ENCODE results near the gene RAF1. TPM values are rescaled to one million over a fixed set of nuclear protein-coding genes. Genes with fewer than 3 reads are reported as not detected.
A peak's percentile ranks its signal among the peaks of the same experiment; 100 is the strongest.

RAF1 gene
- total RNA-seq (2011; cell fraction: chromatin; rRNA removed; ENCODE audit: low replicate concordance): 242 and 294 TPM in 2 replicates
- total RNA-seq (2011; cell fraction: nucleolus; rRNA removed): 149 and 152 TPM in 2 replicates
- total RNA-seq (2011; cell fraction: nucleoplasm; rRNA removed): 183 and 224 TPM in 2 replicates
- total RNA-seq (2014; rRNA removed) (74.5 and 104 TPM in 2 replicates), total RNA-seq (2014; rRNA removed; fragmentation: Illumina TruSeq; extraction: Trizol) (91.4 and 95.2 TPM in 2 replicates), total RNA-seq (2015; rRNA removed; fragmentation: Illumina TruSeq; extraction: Trizol) (92.6 and 97.5 TPM in 2 replicates), total RNA-seq (2021) (78.3 and 83.2 TPM in 2 replicates), polyA plus RNA-seq (2011; rRNA removed) (155 and 183 TPM in 2 replicates), polyA plus RNA-seq (2014; fragmentation: Illumina TruSeq; extraction: Trizol) (95.5 and 106 TPM in 2 replicates), polyA plus RNA-seq (2014; fragmentation: Nextera tagmentation; extraction: Ambion mirVana) (10 to 100 TPM; 28.0 to 32.3 TPM), polyA plus RNA-seq (2014; rRNA removed) (85.6 and 96.8 TPM in 2 replicates), polyA minus RNA-seq (2011; rRNA and poly(A)+ RNA removed) (208 and 239 TPM in 2 replicates), Bru-seq, nascent RNA (percentile 89 among the genes with signal in this experiment), BruChase-seq, experiment 1, labeled RNA remaining after a 2-hour chase (percentile 91 among the genes with signal in this experiment), BruChase-seq, experiment 2, labeled RNA remaining after a 6-hour chase (percentile 91 among the genes with signal in this experiment)
- polyA plus RNA-seq (2011; cell fraction: cytosol; rRNA removed): 124 and 134 TPM in 2 replicates
- 176 and 181 TPM in 2 replicates for polyA plus RNA-seq (2011; cell fraction: nucleus; rRNA removed)
- polyA plus RNA-seq (2012): 61.9 and 70.8 TPM in 2 replicates
- polyA minus RNA-seq (2011; cell fraction: cytosol; rRNA and poly(A)+ RNA removed): 66.7 and 92.6 TPM in 2 replicates
- polyA minus RNA-seq (2011; cell fraction: nucleus; rRNA and poly(A)+ RNA removed): 109 and 169 TPM in 2 replicates
- long read RNA-seq, experiment 1, transcript RAF1-201 (17 exons, 3,300 nt): major isoform, 98 of 185 reads
- long read RNA-seq, experiment 1, partial matches to known transcripts: 23 of 185 reads
- long read RNA-seq, experiment 1, other reads (novel, unspliced or antisense): 59 of 185 reads
- long read RNA-seq, experiment 2, transcript RAF1-201 (17 exons, 3,300 nt): major isoform, 37 of 89 reads
- long read RNA-seq, experiment 2, partial matches to known transcripts: 23 of 89 reads
- long read RNA-seq, experiment 2, other reads (novel, unspliced or antisense): 25 of 89 reads
- long read RNA-seq, experiment 3, transcript RAF1-201 (17 exons, 3,300 nt): major isoform, 27 of 43 reads
- long read RNA-seq, experiment 3, partial matches to known transcripts: 5 of 43 reads
- long read RNA-seq, experiment 3, other reads (novel, unspliced or antisense): 9 of 43 reads

DNA sequence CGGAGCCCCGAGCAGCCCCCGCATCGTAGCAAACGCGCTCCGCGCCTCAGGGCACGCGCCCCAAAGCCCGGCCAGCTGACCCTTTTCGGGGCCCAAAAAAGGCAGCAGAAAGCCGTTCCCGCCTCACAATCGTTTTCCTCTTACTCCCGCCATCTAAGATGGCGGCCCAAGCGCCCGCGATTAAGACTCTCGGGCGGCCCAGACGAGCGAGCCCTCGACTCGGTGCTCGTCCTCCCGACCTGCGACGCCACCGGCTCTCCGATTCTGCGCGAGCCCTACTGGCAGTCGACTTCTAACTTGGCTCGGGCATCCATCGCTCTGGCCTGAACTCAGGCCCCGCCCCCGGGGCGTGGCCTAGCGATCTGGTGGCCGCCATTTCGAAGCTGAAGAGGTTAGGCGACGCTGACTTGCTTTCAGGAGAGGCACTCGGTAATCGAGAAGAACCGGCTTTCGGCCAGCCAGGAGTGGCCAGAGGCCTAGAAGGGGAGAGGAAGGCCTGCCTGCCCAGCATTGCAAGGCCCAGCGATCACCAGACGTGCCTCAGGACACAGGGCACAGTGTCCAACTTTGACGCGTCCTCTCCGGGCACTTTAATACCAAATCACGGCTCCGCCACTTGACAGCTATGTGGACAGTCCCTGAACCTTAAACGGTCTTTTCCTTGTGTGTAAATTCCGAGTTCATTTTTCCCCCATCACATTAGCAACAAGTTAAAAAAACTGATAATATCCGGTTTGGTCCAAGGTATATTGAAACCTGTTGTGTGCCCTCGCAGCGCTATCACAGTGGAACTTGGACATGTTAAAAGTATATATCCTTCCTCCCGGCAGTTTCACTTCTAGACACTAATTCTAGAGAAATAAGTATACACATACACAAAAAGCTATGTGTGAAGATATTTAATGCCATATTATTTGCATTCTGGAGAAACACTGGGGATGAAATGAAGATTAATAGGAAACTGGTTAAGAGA, at the start of gene RAF1:
Gene RAF1, minus strand, starts transcription at position 182 of the 973 bp plus-strand sequence. CDS start 45,396 bp downstream, outside the sequence.
- H3K9me3 ChIP-seq (replicated peaks; ENCODE audit: control insufficient read depth, insufficient read depth, low read depth, low read length): no peaks in the 10 kb centered on the region
- peak within 1 kb of the TSS; percentile 98 to 99 for H3K9ac ChIP-seq (ENCODE audit: insufficient read depth in 1 of 2, low read depth in 2 of 2, low read length in 2 of 2)
- ATAC-seq (peak; percentile 89), DNase-seq (ENCODE audit: extremely low read depth in 1 of 4, low spot score in 3 of 4) (peak; percentile 97 to 100 (median 98)), FAIRE-seq (peak; percentile 92)
- in situ Hi-C loops (cut with MboI) (no loop called here), intact Hi-C loops (cut with micrococcal nuclease) (loop anchor here (5.0 kb wide), 2 partner anchors 37 to 107 kb away; partner anchors contain the start of gene MKRN2)
- POLR2A ChIA-PET: interaction anchor here (0.6 to 2.1 kb wide), 21 partner anchors 9 to 187 kb away, joined by 3 to 13 read pairs (median 3); partner anchors contain the start of gene MKRN2
- peak within 1 kb of the TSS; percentile 100 for H2AFZ ChIP-seq (ENCODE audit: low read depth, low read length)
- H3K36me3 ChIP-seq (ENCODE audit: control insufficient read depth, insufficient read depth, low read length): no peaks in the 10 kb centered on the region; the same call in 1 of the 3 replicates
- peaks cover 3% of the 10 kb centered on the region for H3K9me1 ChIP-seq (ENCODE audit: control insufficient read depth, insufficient read depth, low read length)
- H3K4me2 ChIP-seq (ENCODE audit: insufficient read depth, low read length): peak within 1 kb of the TSS; percentile 97
- BruUV-seq (replicated peaks): TSS peak; percentile 99
- H4K20me1 ChIP-seq (replicated peaks; ENCODE audit: control insufficient read depth, insufficient read depth, low read length): peaks cover 23% of the 10 kb centered on the region; the same call in 1 of the 2 replicates
- peak within 1 kb of the TSS; percentile 99 for H3K4me3 ChIP-seq
- WGBS (ENCODE audit: insufficient coverage, low coverage, missing lambda C conversion rate): 2% methylated on average over 62 of the region's 62 CpGs
- CTCF ChIA-PET (ENCODE audit: low intra/inter-chr PET ratio): no interaction called here
- peaks cover 48% of the 10 kb centered on the region for H3K79me2 ChIP-seq (ENCODE audit: control insufficient read depth, insufficient read depth, low read length)
- H3K27ac ChIP-seq (ENCODE audit: extremely low read depth, low read depth, low read length): peak within 1 kb of the TSS; percentile 99
- H3K27me3 ChIP-seq (ENCODE audit: control insufficient read depth in 2 of 2, insufficient read depth in 2 of 2, low read length in 2 of 2): no peaks in the 10 kb centered on the region
- peaks cover 21 to 25% of the 10 kb centered on the region in 2 experiments for H3K4me1 ChIP-seq (replicated peaks in 1 of 2; ENCODE audit: control insufficient read depth in 2 of 2, insufficient read depth in 2 of 2, low read length in 2 of 2)
- TF ChIP-seq NRF1 (conservative IDR thresholded peaks at IDR 0.05 in 1 of 2, IDR thresholded peaks at IDR 0.05 in 1 of 2): peak; percentile 94 to 95
- no peak for TF ChIP-seq HDAC6 (IDR thresholded peaks at IDR 0.05; ENCODE audit: low read depth, low read length)
- no peak for TF ChIP-seq KLF6 (CRISPR knock-in tag; IDR thresholded peaks at IDR 0.05; ENCODE audit: borderline replicate concordance)
- peak; percentile 66 for TF ChIP-seq MEIS2 (IDR thresholded peaks at IDR 0.05; ENCODE audit: partially characterized antibody)
- TF ChIP-seq CBX1 (IDR thresholded peaks at IDR 0.05; ENCODE audit: low read depth): peak; percentile 10; the same call in 1 of the 2 replicates
- no peak for TF ChIP-seq NR4A1 (CRISPR knock-in tag; IDR thresholded peaks at IDR 0.05)
- TF ChIP-seq NR4A1 (tag; IDR thresholded peaks at IDR 0.05): peak; percentile 66; the same call in 1 of the 2 replicates
- no peak for TF ChIP-seq ZKSCAN8 (CRISPR knock-in tag; IDR thresholded peaks at IDR 0.05)
- peak; percentile 92 for TF ChIP-seq CREM (IDR thresholded peaks at IDR 0.05; ENCODE audit: low read depth)
- TF ChIP-seq POLR2B (IDR thresholded peaks at IDR 0.05; ENCODE audit: low read depth, partially characterized antibody): peak; percentile 97
- no peak for TF ChIP-seq ETS2 (tag; IDR thresholded peaks at IDR 0.05; ENCODE audit: borderline replicate concordance, poor library complexity, severe bottlenecking)
- TF ChIP-seq OTX1 (CRISPR knock-in tag; IDR thresholded peaks at IDR 0.05): 0 out of 2 replicates have a peak, but pooled peaks have one; percentile 70
- peak; percentile 61 for TF ChIP-seq ZNF384 (IDR thresholded peaks at IDR 0.05; ENCODE audit: low read depth, low read length)
- peak; percentile 63; the same call in 1 of the 2 replicates for TF ChIP-seq ZKSCAN1 (IDR thresholded peaks at IDR 0.05; ENCODE audit: low read depth, low read length)
- peak; percentile 65 for TF ChIP-seq PCBP1 (IDR thresholded peaks at IDR 0.05; ENCODE audit: low read depth, low read length, poor library complexity, severe bottlenecking)
- TF ChIP-seq ZC3H8 (IDR thresholded peaks at IDR 0.05): no peak
- peak; percentile 86; the same call in 1 of the 2 replicates for TF ChIP-seq RHOXF2B (CRISPR knock-in tag; conservative IDR thresholded peaks at IDR 0.05)

Data from K562 (cell line).